HFFc6 (cell line): ENCODE measurements around the gene ZNF595. TPM values are rescaled to one million over a fixed set of nuclear protein-coding genes. Genes with fewer than 3 reads are reported as not detected.
"Not testable (repeated sequence)": the region's sequence is repeated elsewhere in the genome, so short reads cannot be mapped to it uniquely, and the experiment has no call there.

Experiments used
- DNase-seq: peaks from one replicate; pipeline ENCODE4 v3.0.0-alpha.2; 2018
- H3K27ac Mint-ChIP-seq: 2 replicates; pipeline ENCODE4 v1.8.0; 2020; ENCODE audit warnings: mild to moderate bottlenecking, mixed read lengths
- H3K27me3 Mint-ChIP-seq: 2 replicates; pipeline ENCODE4 v1.8.0; 2021; ENCODE audit warnings: mild to moderate bottlenecking, moderate library complexity, mixed read lengths; ENCODE audit not compliant: insufficient read depth
- H3K36me3 Mint-ChIP-seq: 2 replicates; pipeline ENCODE4 v1.8.0; 2021; ENCODE audit warnings: low read depth, mixed read lengths
- H3K4me1 Mint-ChIP-seq: 2 replicates; pipeline ENCODE4 v1.8.0; 2020; ENCODE audit warnings: low read depth, mixed read lengths
- H3K4me3 Mint-ChIP-seq: 2 replicates; pipeline ENCODE4 v1.8.0; 2020; ENCODE audit warnings: mild to moderate bottlenecking, moderate library complexity, mixed read lengths
- H3K9me3 Mint-ChIP-seq: 2 replicates; pipeline ENCODE4 v1.8.0; 2020; ENCODE audit warnings: mild to moderate bottlenecking, mixed read lengths
- long read RNA-seq: library from polyadenylated mRNA; unstranded; transcript quantifications from one replicate; pipeline ENCODE4 v2.0.0, GENCODE V29; 2019
- total RNA-seq, 6 experiments: library from RNA; stranded (reverse); fragmentation: NEBNext Ultra II Directional; extraction: Animal tissue kit (Norgen Biotek cat#: 25700); gene quantifications; 2 replicates in 1 of 6; 3 replicates in 5 of 6; pipeline ENCODE4 v1.2.3, GENCODE V29; 2021
- TF ChIP-seq, protein P1 (sequence below): fragments of 200-600 bp; sonication (generic); IDR thresholded peaks from 2 replicates; pipeline ENCODE4 v1.5.0; 2021; ENCODE audit warnings: antibody characterized with exemption, mild to moderate bottlenecking

The ZNF595 gene
- total RNA-seq = 1 to 10 TPM; 3.7 to 5.9 (median 4.7) TPM
- long read RNA-seq, transcript ZNF595-205 (4 exons, 2,911 nt) = major isoform, 9 of 12 reads
- long read RNA-seq, partial matches to known transcripts = 0 of 12 reads
- long read RNA-seq, other reads (novel, unspliced or antisense) = 2 of 12 reads

- not testable (repeated sequence) for H3K4me1 Mint-ChIP-seq, H3K27me3 Mint-ChIP-seq, H3K27ac Mint-ChIP-seq, H3K36me3 Mint-ChIP-seq, H3K9me3 Mint-ChIP-seq
- H3K4me3 Mint-ChIP-seq = peak within 1 kb of the TSS; percentile 39; the same call in 1 of the 2 replicates
- DNase-seq = peak; percentile 56
These were observed at the start of gene ZNF595 for GRCh38 chr4:52804-53479. TSS of gene ZNF595 (plus strand) at chr4:53321. CDS start at chr4:53489, 168 bp downstream.

GRCh38 chr4:9937-10870 is 42.9 kb upstream of the ZNF595 start:
- not testable (repeated sequence) for DNase-seq

GRCh38 chr4:11095-11815 is 41.9 kb upstream of the ZNF595 start:
- not testable (repeated sequence) for H3K27ac Mint-ChIP-seq, H3K4me1 Mint-ChIP-seq, H3K4me3 Mint-ChIP-seq, H3K9me3 Mint-ChIP-seq, H3K27me3 Mint-ChIP-seq, H3K36me3 Mint-ChIP-seq, DNase-seq

More at GRCh38 chr4:9937-10870, 42.9 kb upstream of the ZNF595 start:
- not testable (repeated sequence) for H3K36me3 Mint-ChIP-seq, H3K4me3 Mint-ChIP-seq, H3K27ac Mint-ChIP-seq, H3K4me1 Mint-ChIP-seq, H3K27me3 Mint-ChIP-seq, H3K9me3 Mint-ChIP-seq

- not testable (repeated sequence) for H3K36me3 Mint-ChIP-seq, DNase-seq, H3K27me3 Mint-ChIP-seq, H3K9me3 Mint-ChIP-seq, H3K27ac Mint-ChIP-seq, H3K4me3 Mint-ChIP-seq, H3K4me1 Mint-ChIP-seq
- TF ChIP-seq, protein P1, sequence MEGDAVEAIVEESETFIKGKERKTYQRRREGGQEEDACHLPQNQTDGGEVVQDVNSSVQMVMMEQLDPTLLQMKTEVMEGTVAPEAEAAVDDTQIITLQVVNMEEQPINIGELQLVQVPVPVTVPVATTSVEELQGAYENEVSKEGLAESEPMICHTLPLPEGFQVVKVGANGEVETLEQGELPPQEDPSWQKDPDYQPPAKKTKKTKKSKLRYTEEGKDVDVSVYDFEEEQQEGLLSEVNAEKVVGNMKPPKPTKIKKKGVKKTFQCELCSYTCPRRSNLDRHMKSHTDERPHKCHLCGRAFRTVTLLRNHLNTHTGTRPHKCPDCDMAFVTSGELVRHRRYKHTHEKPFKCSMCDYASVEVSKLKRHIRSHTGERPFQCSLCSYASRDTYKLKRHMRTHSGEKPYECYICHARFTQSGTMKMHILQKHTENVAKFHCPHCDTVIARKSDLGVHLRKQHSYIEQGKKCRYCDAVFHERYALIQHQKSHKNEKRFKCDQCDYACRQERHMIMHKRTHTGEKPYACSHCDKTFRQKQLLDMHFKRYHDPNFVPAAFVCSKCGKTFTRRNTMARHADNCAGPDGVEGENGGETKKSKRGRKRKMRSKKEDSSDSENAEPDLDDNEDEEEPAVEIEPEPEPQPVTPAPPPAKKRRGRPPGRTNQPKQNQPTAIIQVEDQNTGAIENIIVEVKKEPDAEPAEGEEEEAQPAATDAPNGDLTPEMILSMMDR = peak; percentile 80
These were observed 41.2 kb upstream of the ZNF595 start for GRCh38 chr4:11816-12417.

- not testable (repeated sequence) for H3K27ac Mint-ChIP-seq, DNase-seq, H3K4me3 Mint-ChIP-seq, H3K4me1 Mint-ChIP-seq, H3K9me3 Mint-ChIP-seq, H3K36me3 Mint-ChIP-seq, H3K27me3 Mint-ChIP-seq
These were observed 35.0 kb upstream of the ZNF595 start for GRCh38 chr4:18128-18527.

DNA sequence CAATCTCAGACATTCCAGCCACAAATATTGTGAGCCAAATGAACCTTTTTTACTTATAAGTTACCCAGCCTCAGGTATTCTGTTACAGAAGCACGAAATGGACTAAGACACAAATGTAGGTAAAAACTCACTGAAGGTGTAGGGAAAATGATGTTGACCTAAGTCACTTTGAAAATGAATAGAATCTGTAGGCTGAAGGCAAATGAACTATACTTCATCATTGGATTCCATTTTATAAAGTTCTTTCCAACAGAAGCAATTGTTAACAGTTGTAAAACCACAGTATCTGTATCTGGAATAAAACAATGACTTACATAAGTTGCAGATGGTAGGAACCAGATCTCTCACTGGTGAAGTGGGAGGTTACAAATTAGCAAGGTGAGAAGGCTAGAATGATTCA is 34.5 kb upstream of the ZNF595 start:
- not testable (repeated sequence) for H3K9me3 Mint-ChIP-seq, DNase-seq, H3K27me3 Mint-ChIP-seq, H3K27ac Mint-ChIP-seq, H3K4me1 Mint-ChIP-seq, H3K4me3 Mint-ChIP-seq, H3K36me3 Mint-ChIP-seq

DNA sequence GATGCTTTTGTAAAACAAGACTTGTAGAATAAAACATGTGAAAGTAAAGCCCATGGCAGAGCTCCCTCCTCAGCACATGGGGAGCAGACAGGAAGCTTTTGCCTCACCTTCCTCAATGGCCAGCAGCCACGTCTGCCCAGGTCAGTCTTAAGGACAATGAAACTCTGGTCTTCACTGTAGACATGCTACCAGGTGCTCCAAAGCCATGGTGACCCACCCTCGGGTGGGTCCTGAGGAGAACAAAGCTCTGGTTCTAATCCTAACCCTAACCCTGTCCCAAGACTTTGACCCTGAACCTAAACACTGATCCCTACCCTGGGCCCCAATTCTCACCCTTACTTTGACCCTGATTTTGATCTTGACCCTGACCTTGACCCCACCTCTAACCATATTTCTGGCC is 30.2 kb upstream of the ZNF595 start:
- not testable (repeated sequence) for H3K9me3 Mint-ChIP-seq, H3K4me1 Mint-ChIP-seq, H3K36me3 Mint-ChIP-seq, H3K27me3 Mint-ChIP-seq, H3K27ac Mint-ChIP-seq, H3K4me3 Mint-ChIP-seq, DNase-seq

- not testable (repeated sequence) for DNase-seq, H3K9me3 Mint-ChIP-seq, H3K4me1 Mint-ChIP-seq, H3K27ac Mint-ChIP-seq, H3K27me3 Mint-ChIP-seq, H3K36me3 Mint-ChIP-seq, H3K4me3 Mint-ChIP-seq
These were observed 28.8 kb upstream of the ZNF595 start for GRCh38 chr4:24359-24758.

DNA sequence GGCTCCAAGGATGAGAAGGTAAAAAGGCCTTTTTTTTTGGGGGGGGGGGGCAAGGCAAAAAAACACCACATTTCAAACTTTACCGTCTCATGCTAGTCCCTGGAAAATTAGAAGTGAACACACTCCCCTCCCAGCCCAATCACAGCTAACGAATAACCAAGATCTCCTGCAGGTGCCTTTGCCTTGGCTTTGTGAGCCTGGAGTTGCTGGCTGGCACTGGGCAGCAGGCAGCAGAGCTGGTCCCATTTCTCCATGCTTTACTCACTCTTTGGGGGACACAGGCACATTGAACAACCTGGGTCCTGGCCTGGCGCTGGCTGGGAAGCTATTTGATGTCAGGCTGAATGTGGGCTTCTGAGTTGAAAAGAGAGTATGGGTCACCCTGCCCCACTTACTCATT is 25.6 kb upstream of the ZNF595 start:
- H3K27me3 Mint-ChIP-seq, H3K36me3 Mint-ChIP-seq: not testable (repeated sequence)

More for the DNA sequence above, 25.6 kb upstream of the ZNF595 start:
- not testable (repeated sequence) for DNase-seq, H3K4me1 Mint-ChIP-seq, H3K4me3 Mint-ChIP-seq, H3K9me3 Mint-ChIP-seq, H3K27ac Mint-ChIP-seq
